ENCODE data around the gene MSRB3. TPM values are rescaled to one million over a fixed set of nuclear protein-coding genes. Genes with fewer than 3 reads are reported as not detected.
"Not testable (repeated sequence)": the region's sequence is repeated elsewhere in the genome, so short reads cannot be mapped to it uniquely, and the experiment has no call there.

MSRB3 gene
- total and polyA plus RNA-seq, 2 donors (not counting 3 experiments of a cell fraction or from before 2014, with no cell fraction given): 20.0 to 59.3 TPM

DNA sequence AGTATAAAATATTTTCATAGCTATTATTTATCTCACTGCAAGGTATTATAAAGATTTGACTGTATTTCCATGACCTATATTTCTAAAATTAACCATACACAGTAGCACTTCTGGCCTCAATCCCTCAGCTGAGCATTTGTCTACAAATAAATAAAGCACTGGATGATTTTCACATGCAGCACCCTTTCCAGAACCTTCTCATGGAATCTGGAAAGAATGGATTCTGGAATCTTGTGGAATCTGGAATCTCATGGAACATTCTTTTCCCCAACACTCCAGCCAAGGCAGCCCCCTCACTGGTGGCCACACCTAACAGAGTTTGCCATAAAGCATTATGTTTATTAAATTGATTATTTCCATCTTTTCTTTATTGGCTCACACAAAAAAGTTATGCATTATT is 199.2 kb downstream of the MSRB3 start:
- Histone ChIP-seq H2AFZ (ENCODE audit: low read depth, low read length) (no peak overlapping the region), H3K9me3 (replicated peaks; ENCODE audit: control insufficient read depth, insufficient read depth, low read length) (no peaks in the 10 kb centered on the region), H4K20me1 (replicated peaks; ENCODE audit: control insufficient read depth, extremely low read depth, insufficient read depth, low read length) (no peaks in the 10 kb centered on the region), H3K4me3 (replicated peaks in 1 of 3; ENCODE audit: insufficient read depth in 1 of 3, low read depth in 1 of 3, low read length in 3 of 3) (no peak overlapping the region), H3K36me3 (ENCODE audit: control insufficient read depth in 2 of 2, extremely low read depth in 1 of 2, insufficient read depth in 2 of 2, low read length in 2 of 2) (no peaks in the 10 kb centered on the region), H3K4me2 (ENCODE audit: insufficient read depth, low read length) (no peak overlapping the region), H3K9ac (replicated peaks; ENCODE audit: extremely low read depth, insufficient read depth, low read length) (no peak overlapping the region), H3K4me1 (ENCODE audit: control insufficient read depth, extremely low read depth, insufficient read depth, low read length) (no peaks in the 10 kb centered on the region), H3K27me3 (ENCODE audit: control insufficient read depth in 2 of 2, insufficient read depth in 2 of 2, low read length in 2 of 2) (no peaks in the 10 kb centered on the region), H3K79me2 (ENCODE audit: control insufficient read depth, insufficient read depth, low read length) (no peaks in the 10 kb centered on the region), H3K9me1 (replicated peaks; ENCODE audit: control insufficient read depth, extremely low read depth, insufficient read depth, low read length) (no peaks in the 10 kb centered on the region), H3K27ac (ENCODE audit: insufficient read depth, low read depth, low read length) (no peak overlapping the region)
- TF ChIP-seq POLR2AphosphoS5 (IDR thresholded peaks at IDR 0.05; ENCODE audit: insufficient read depth, low read depth, low read length): no peak
- no peak for TF ChIP-seq JUN (IDR thresholded peaks at IDR 0.05; ENCODE audit: borderline replicate concordance, insufficient read depth, insufficient read length, low read depth)
- no peak for TF ChIP-seq POLR2A (IDR thresholded peaks at IDR 0.05; ENCODE audit: low read depth, low read length)
- no peak for TF ChIP-seq MYC (IDR thresholded peaks at IDR 0.05; ENCODE audit: low read depth, low read length)
- TF ChIP-seq, protein P1, sequence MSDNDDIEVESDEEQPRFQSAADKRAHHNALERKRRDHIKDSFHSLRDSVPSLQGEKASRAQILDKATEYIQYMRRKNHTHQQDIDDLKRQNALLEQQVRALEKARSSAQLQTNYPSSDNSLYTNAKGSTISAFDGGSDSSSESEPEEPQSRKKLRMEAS (IDR thresholded peaks at IDR 0.05; ENCODE audit: insufficient read depth, insufficient read length): no peak
- TF ChIP-seq FOS (IDR thresholded peaks at IDR 0.05; ENCODE audit: borderline replicate concordance, insufficient read depth, low read length): no peak
- TF ChIP-seq, protein P2, sequence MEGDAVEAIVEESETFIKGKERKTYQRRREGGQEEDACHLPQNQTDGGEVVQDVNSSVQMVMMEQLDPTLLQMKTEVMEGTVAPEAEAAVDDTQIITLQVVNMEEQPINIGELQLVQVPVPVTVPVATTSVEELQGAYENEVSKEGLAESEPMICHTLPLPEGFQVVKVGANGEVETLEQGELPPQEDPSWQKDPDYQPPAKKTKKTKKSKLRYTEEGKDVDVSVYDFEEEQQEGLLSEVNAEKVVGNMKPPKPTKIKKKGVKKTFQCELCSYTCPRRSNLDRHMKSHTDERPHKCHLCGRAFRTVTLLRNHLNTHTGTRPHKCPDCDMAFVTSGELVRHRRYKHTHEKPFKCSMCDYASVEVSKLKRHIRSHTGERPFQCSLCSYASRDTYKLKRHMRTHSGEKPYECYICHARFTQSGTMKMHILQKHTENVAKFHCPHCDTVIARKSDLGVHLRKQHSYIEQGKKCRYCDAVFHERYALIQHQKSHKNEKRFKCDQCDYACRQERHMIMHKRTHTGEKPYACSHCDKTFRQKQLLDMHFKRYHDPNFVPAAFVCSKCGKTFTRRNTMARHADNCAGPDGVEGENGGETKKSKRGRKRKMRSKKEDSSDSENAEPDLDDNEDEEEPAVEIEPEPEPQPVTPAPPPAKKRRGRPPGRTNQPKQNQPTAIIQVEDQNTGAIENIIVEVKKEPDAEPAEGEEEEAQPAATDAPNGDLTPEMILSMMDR (IDR thresholded peaks at IDR 0.05; ENCODE audit: extremely low read depth in 1 of 2, insufficient read depth in 1 of 2, low read depth in 1 of 2, low read length in 2 of 2): no peak
- no peak for TF ChIP-seq GATA2 (IDR thresholded peaks at IDR 0.05; ENCODE audit: insufficient read depth, insufficient read length, low read depth, low read length)
- TF ChIP-seq EZH2 (IDR thresholded peaks at IDR 0.05; ENCODE audit: borderline replicate concordance, low read depth, low read length, severe bottlenecking): no peak
- dilution Hi-C loops (cut with MboI; ENCODE audit: extremely low pct_ligation_motif_present, low sequenced_read_pairs): no loop called here
- intact Hi-C loops (cut with micrococcal nuclease): no loop called here
- DNase-seq (ENCODE audit: low read depth, low spot score): no peak
- no peak for FAIRE-seq
- CTCF ChIA-PET: no interaction called here
- POLR2A ChIA-PET: no interaction called here
- no TSS peak for BruUV-seq (replicated peaks)

DNA sequence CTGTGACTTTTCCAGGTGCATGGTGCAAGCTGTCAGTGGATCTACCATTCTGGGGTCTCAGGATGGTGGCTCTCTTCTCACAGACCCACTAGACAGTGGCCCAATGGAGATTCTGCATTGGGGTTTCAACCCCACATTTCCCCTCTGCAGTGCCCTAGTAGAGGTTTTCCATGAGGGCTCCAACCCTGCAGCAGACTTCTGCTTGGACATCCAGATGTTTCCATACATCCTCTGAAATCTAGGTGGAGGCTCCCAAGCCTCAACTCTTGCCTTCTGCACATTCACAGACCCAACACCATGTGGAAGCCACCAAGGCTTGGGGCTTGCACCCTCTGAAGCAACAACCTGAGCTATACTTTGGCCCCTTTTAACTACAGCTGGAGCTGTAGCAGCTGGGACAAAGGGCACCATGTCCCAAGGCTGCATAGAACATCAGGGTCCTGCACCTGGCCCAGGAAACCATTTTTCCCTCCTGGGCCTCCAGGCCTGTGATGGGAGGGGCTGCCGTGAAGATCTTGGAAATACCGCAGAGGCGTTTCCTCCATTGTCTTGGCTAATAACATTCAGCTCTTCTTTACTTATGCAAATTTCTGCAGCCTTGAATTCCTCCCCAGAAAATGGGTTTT is 205.5 kb downstream of the MSRB3 start:
- H2AFZ ChIP-seq (ENCODE audit: low read depth, low read length); POLR2A ChIA-PET; H3K9me3 ChIP-seq (replicated peaks; ENCODE audit: control insufficient read depth, insufficient read depth, low read length); BruUV-seq (replicated peaks); H4K20me1 ChIP-seq (replicated peaks; ENCODE audit: control insufficient read depth, extremely low read depth, insufficient read depth, low read length); DNase-seq (ENCODE audit: low read depth, low spot score); H3K4me3 ChIP-seq (replicated peaks in 1 of 3; ENCODE audit: insufficient read depth in 1 of 3, low read depth in 1 of 3, low read length in 3 of 3); H3K27me3 ChIP-seq (ENCODE audit: control insufficient read depth in 2 of 2, insufficient read depth in 2 of 2, low read length in 2 of 2); H3K9me1 ChIP-seq (replicated peaks; ENCODE audit: control insufficient read depth, extremely low read depth, insufficient read depth, low read length); H3K4me2 ChIP-seq (ENCODE audit: insufficient read depth, low read length); H3K36me3 ChIP-seq (ENCODE audit: control insufficient read depth in 2 of 2, extremely low read depth in 1 of 2, insufficient read depth in 2 of 2, low read length in 2 of 2); H3K79me2 ChIP-seq (ENCODE audit: control insufficient read depth, insufficient read depth, low read length); FAIRE-seq; H3K27ac ChIP-seq (ENCODE audit: insufficient read depth, low read depth, low read length); intact Hi-C loops (cut with micrococcal nuclease); CTCF ChIA-PET; H3K9ac ChIP-seq (replicated peaks; ENCODE audit: extremely low read depth, insufficient read depth, low read length); dilution Hi-C loops (cut with MboI; ENCODE audit: extremely low pct_ligation_motif_present, low sequenced_read_pairs); H3K4me1 ChIP-seq (ENCODE audit: control insufficient read depth, extremely low read depth, insufficient read depth, low read length): not testable (repeated sequence)
